Osteocyte (in vitro differentiated cells): ENCODE measurements around the gene SGPL1. TPM values are rescaled to one million over a fixed set of nuclear protein-coding genes. Genes with fewer than 3 reads are reported as not detected.
A peak's percentile ranks its signal among the peaks of the same experiment; 100 is the strongest.

Experiments used
- DNase-seq: peaks from one replicate; pipeline ENCODE4 v3.0.0; 2021; ENCODE audit warnings: mixed read lengths; ENCODE audit not compliant: unreplicated experiment; ENCODE audit errors: extremely low spot score
- H3K27ac Mint-ChIP-seq: one replicate; pipeline ENCODE4 v1.8.0; 2021; ENCODE audit warnings: mild to moderate bottlenecking, mixed read lengths; ENCODE audit not compliant: unreplicated experiment
- H3K27me3 Mint-ChIP-seq: one replicate; pipeline ENCODE4 v1.8.0; 2021; ENCODE audit warnings: mixed read lengths; ENCODE audit not compliant: unreplicated experiment
- H3K36me3 Mint-ChIP-seq: one replicate; pipeline ENCODE4 v1.8.0; 2021; ENCODE audit warnings: mixed read lengths; ENCODE audit not compliant: unreplicated experiment
- H3K4me1 Mint-ChIP-seq: one replicate; pipeline ENCODE4 v1.8.0; 2021; ENCODE audit warnings: mixed read lengths; ENCODE audit not compliant: unreplicated experiment
- H3K4me3 Mint-ChIP-seq: one replicate; pipeline ENCODE4 v1.8.0; 2021; ENCODE audit warnings: mild to moderate bottlenecking, moderate library complexity, mixed read lengths; ENCODE audit not compliant: unreplicated experiment
- H3K9me3 Mint-ChIP-seq: one replicate; pipeline ENCODE4 v1.8.0; 2021; ENCODE audit warnings: mixed read lengths; ENCODE audit not compliant: unreplicated experiment
- total RNA-seq: library from RNA; stranded (reverse); gene quantifications from 2 replicates; pipeline ENCODE4 v1.2.1, GENCODE V29; 2021
- TF ChIP-seq, protein P1 (sequence below): fragments of 200-600 bp; sonication (generic); IDR thresholded peaks from 2 replicates; pipeline ENCODE4 v1.5.0; 2021; ENCODE audit warnings: antibody characterized with exemption, mild to moderate bottlenecking, moderate library complexity

Gene SGPL1
- total RNA-seq, 1 donor from 2014 or later = 58.1 TPM

DNA sequence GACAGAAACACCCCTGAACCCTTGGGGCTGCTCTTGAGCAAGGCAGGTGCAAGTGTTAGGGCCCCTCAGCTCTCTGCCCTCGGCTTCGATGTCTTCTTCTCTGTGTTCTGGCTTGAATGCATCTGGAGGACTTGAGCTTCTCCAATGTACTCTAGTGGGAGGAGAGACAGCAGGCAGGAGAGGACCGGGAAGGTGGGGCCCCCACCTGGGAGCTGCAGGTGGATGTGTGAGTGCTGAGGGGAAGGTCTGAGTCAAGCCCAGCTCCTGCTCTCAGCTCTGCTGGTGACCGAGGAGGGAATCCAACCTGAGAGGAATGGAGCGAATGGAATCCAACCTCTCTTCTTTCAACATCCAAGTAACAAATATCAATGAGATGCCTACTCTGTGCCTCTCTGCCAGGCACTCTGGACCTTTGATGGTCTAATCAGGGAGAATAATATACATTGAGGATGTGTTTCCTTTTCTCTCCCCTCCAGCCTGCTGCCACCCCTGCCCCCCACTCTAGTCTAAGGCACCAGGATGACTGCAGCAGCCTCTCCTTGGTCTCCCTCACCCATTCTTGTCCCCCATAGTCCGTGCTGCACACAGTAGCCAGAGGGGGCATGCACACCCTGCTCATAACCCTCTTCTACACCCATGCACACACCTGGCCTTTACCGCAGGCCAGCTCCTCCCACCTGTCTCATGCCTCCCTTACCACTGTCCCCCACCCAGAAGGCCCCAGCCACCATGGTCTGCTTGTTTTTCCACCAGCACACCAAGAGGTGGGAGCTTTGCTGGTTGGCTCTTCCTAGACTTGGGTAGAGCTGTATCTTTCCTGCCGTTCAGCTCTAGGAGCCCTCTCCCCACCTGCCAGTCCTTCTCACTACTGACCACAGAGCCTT, 44.2 kb upstream of the SGPL1 start:
- TF ChIP-seq, protein P1, sequence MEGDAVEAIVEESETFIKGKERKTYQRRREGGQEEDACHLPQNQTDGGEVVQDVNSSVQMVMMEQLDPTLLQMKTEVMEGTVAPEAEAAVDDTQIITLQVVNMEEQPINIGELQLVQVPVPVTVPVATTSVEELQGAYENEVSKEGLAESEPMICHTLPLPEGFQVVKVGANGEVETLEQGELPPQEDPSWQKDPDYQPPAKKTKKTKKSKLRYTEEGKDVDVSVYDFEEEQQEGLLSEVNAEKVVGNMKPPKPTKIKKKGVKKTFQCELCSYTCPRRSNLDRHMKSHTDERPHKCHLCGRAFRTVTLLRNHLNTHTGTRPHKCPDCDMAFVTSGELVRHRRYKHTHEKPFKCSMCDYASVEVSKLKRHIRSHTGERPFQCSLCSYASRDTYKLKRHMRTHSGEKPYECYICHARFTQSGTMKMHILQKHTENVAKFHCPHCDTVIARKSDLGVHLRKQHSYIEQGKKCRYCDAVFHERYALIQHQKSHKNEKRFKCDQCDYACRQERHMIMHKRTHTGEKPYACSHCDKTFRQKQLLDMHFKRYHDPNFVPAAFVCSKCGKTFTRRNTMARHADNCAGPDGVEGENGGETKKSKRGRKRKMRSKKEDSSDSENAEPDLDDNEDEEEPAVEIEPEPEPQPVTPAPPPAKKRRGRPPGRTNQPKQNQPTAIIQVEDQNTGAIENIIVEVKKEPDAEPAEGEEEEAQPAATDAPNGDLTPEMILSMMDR = no peak
- Mint-ChIP-seq H3K4me1 (no peaks in the 10 kb centered on the region), H3K36me3 (no peaks in the 10 kb centered on the region), H3K4me3 (no peak overlapping the region), H3K27ac (no peak overlapping the region), H3K27me3 (peaks cover 32% of the 10 kb centered on the region), H3K9me3 (no peaks in the 10 kb centered on the region)
- peak; percentile 76 for DNase-seq

DNA sequence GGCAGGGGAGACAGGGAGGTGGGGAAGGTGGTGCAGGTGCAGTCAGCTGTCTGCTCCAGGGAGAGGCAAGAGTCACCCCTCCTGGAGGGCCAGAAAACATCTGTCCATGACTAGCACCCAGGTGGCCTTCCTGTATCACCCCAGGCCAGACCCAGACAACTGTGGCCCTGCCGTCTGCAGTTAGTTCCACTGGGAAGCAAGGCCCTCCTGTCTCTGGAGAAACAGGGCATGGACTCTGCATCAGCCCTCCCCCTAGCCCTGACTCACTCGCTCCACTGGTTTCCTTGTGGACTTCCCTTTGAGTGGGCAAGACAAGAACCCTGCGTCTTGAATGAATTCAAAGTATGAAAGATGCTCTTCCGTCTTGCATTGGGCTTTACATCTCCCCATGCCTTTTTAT, 43.1 kb upstream of the SGPL1 start:
- no peak overlapping the region for H3K4me3 Mint-ChIP-seq
- TF ChIP-seq, protein P1 = no peak
- DNase-seq = no peak
- no peaks in the 10 kb centered on the region for H3K9me3 Mint-ChIP-seq
- H3K4me1 Mint-ChIP-seq = no peaks in the 10 kb centered on the region
- H3K27me3 Mint-ChIP-seq = peaks cover 22% of the 10 kb centered on the region
- no peaks in the 10 kb centered on the region for H3K36me3 Mint-ChIP-seq
- H3K27ac Mint-ChIP-seq = no peak overlapping the region

DNA sequence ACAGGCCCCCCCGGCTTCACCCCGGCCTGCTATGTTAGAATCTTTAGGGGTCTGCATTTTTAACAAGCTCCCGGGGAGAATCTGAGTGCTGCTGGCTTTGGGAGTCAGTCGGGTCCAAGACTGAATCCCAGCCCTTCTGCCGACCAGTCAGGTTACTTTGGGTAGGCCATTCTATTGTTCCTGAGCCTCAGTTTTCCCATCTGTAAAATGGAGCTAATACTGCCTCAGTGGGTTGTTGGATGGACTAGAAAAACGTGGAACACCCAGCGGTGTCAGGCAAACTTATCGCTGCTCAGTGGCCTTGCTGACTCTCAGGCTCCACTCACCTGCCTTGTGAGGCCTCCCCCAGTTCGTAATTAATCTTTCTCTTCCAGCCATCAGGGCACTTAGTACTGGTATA, 42.3 kb upstream of the SGPL1 start:
- TF ChIP-seq, protein P1 = no peak
- no peak overlapping the region for H3K27ac Mint-ChIP-seq
- H3K36me3 Mint-ChIP-seq = no peaks in the 10 kb centered on the region
- no peak for DNase-seq
- H3K4me3 Mint-ChIP-seq = no peak overlapping the region
- peaks cover 13% of the 10 kb centered on the region for H3K27me3 Mint-ChIP-seq
- H3K4me1 Mint-ChIP-seq = no peaks in the 10 kb centered on the region
- no peaks in the 10 kb centered on the region for H3K9me3 Mint-ChIP-seq

DNA sequence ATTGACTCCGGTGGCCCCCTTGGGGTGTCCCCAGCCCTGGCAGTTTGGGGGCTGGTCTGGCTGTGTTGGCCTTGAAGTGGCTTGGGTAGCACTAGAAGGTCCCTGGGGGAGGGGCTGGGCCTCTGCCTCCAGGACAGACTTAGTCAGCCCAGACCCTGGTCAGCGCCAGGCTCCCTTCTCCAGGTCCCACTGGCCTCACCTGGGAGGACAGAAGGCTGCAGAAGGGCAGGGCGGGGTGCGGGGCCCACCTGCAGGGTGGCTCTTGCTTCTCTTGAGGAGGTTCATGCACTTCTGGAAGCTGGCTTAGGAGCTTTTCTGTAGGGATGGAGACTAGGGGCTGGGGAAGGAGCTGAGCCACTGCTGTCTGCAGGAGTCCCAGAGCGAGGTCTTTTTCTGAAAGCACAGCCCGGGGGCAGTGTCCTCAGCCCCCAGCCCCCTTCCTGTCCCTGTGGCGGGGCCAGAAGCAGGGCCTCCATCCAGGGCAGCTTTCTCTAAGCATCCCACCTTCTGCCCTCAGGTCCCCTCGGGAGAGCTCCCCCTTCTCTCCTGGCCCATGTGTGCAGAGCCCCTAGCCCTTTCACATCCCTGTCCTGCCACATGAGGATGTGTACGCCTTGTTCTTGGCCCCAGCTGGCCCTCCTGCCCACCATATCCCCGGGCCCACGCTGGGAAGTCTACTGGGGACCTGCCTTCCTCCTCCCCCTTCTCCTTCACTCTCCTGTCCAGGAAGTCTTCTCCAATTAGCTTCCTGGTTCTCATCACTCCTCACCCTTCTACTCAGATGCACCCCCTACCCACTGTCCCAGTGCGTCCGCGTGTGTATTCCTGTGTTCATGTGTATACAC, 41.6 kb upstream of the SGPL1 start:
- TF ChIP-seq, protein P1 = no peak
- H3K27me3 Mint-ChIP-seq = peaks cover 11% of the 10 kb centered on the region
- no peaks in the 10 kb centered on the region for H3K36me3 Mint-ChIP-seq
- H3K4me1 Mint-ChIP-seq = no peaks in the 10 kb centered on the region
- peak; percentile 83 for DNase-seq
- no peaks in the 10 kb centered on the region for H3K9me3 Mint-ChIP-seq
- H3K27ac Mint-ChIP-seq = no peak overlapping the region
- no peak overlapping the region for H3K4me3 Mint-ChIP-seq
